WERI-Rb-1 (cell line): ENCODE data around the gene MICAL3.

Experiments used
- DNase-seq: peaks from one replicate; pipeline ENCODE4 v3.0.0-alpha.2; 2020
- H3K27ac ChIP-seq: fragments of 250-450 bp; sonication (Bioruptor Pico); 2 replicates; pipeline ENCODE4 v1.5.1; 2020; ENCODE audit warnings: mild to moderate bottlenecking, moderate library complexity
- H3K27me3 ChIP-seq: fragments of 250-450 bp; sonication (Bioruptor Pico); 2 replicates; pipeline ENCODE4 v1.5.1; 2021; ENCODE audit warnings: mild to moderate bottlenecking, low read depth, moderate library complexity; ENCODE audit not compliant: insufficient read depth, severe bottlenecking
- H3K36me3 ChIP-seq: fragments of 250-450 bp; sonication (Bioruptor Pico); 2 replicates; pipeline ENCODE4 v1.5.1; 2020; ENCODE audit warnings: mild to moderate bottlenecking, moderate library complexity
- H3K4me3 ChIP-seq: 2 replicates; pipeline ENCODE4 v1.5.1; 2011; ENCODE audit warnings: low read depth, mild to moderate bottlenecking, control low read depth, low read length
- H3K9me3 ChIP-seq: fragments of 250-450 bp; sonication (Bioruptor Pico); 2 replicates; pipeline ENCODE4 v1.5.1; 2021; ENCODE audit warnings: mild to moderate bottlenecking, moderate library complexity; ENCODE audit not compliant: severe bottlenecking
- CTCF ChIP-seq: IDR thresholded peaks from 2 replicates; pipeline ENCODE4 v1.5.1; 2011; ENCODE audit warnings: low read depth, mild to moderate bottlenecking, control low read depth, inconsistent platforms, low read length

MICAL3 gene

GRCh38 chr22:17946662-17947367 lies 77.5 kb downstream of the MICAL3 start:
- no peak for TF ChIP-seq CTCF
- no peaks in the 10 kb centered on the region for H3K9me3 ChIP-seq
- H3K36me3 ChIP-seq: no peaks in the 10 kb centered on the region
- no peak overlapping the region for H3K27ac ChIP-seq
- H3K4me3 ChIP-seq: no peak overlapping the region
- DNase-seq: no peak
- H3K27me3 ChIP-seq: no peaks in the 10 kb centered on the region

- no peak overlapping the region for H3K27ac ChIP-seq
- peak; percentile 55 for DNase-seq
- H3K4me3 ChIP-seq: no peak overlapping the region
- peak; percentile 36; the same call in 1 of the 2 replicates for TF ChIP-seq CTCF
- H3K27me3 ChIP-seq: no peaks in the 10 kb centered on the region
- no peaks in the 10 kb centered on the region for H3K9me3 ChIP-seq
- H3K36me3 ChIP-seq: no peaks in the 10 kb centered on the region
Measured at GRCh38 chr22:17945888-17946648, 78.3 kb downstream of the MICAL3 start.

GRCh38 chr22:17945156-17945887 lies 79.0 kb downstream of the MICAL3 start:
- Histone ChIP-seq H3K27ac (no peak overlapping the region), H3K36me3 (no peaks in the 10 kb centered on the region), H3K9me3 (no peaks in the 10 kb centered on the region), H3K27me3 (no peaks in the 10 kb centered on the region), H3K4me3 (no peak overlapping the region)
- DNase-seq: no peak
- TF ChIP-seq CTCF: no peak

GRCh38 chr22:17944256-17944655 lies 80.1 kb downstream of the MICAL3 start:
- no peak overlapping the region for H3K27ac ChIP-seq
- H3K4me3 ChIP-seq: no peak overlapping the region
- TF ChIP-seq CTCF: no peak
- DNase-seq: no peak
- no peaks in the 10 kb centered on the region for H3K36me3 ChIP-seq
- no peaks in the 10 kb centered on the region for H3K9me3 ChIP-seq
- no peaks in the 10 kb centered on the region for H3K27me3 ChIP-seq

- no peak overlapping the region for H3K27ac ChIP-seq
- H3K9me3 ChIP-seq: no peaks in the 10 kb centered on the region
- DNase-seq: no peak
- no peak overlapping the region for H3K4me3 ChIP-seq
- no peaks in the 10 kb centered on the region for H3K36me3 ChIP-seq
- no peak for TF ChIP-seq CTCF
- H3K27me3 ChIP-seq: no peaks in the 10 kb centered on the region
Measured at GRCh38 chr22:17943533-17944249, 80.7 kb downstream of the MICAL3 start.
